AG04450 (cell line): ENCODE data around the gene BZW2. TPM values are rescaled to one million over a fixed set of nuclear protein-coding genes. Genes with fewer than 3 reads are reported as not detected.
A peak's percentile ranks its signal among the peaks of the same experiment; 100 is the strongest.

Source experiments
- CTCF ChIA-PET: fragments of 300-600, 350-600 bp; formaldehyde crosslinking; extraction: SDS; loops from one replicate; lab custom pipeline; 2022; ENCODE audit warnings: antibody characterized with exemption, inconsistent platforms; lab: Charles Lee
- POLR2A ChIA-PET: fragments of 350-600 bp; formaldehyde crosslinking; extraction: SDS; loops from one replicate; lab custom pipeline; 2021; ENCODE audit warnings: antibody characterized with exemption, inconsistent platforms; lab: Yijun Ruan, JAX
- DNase-seq: peaks from one replicate; pipeline ENCODE4 v3.0.0-alpha.2; 2011; ENCODE audit warnings: low read depth, low spot score
- H3K27ac ChIP-seq: one replicate; pipeline ENCODE4 v1.5.1; 2012; ENCODE audit warnings: low read depth, low read length, control low read depth
- H3K27me3 ChIP-seq: one replicate; pipeline ENCODE4 v1.6.0; 2012; ENCODE audit warnings: low read length; ENCODE audit not compliant: control insufficient read depth, insufficient read depth
- H3K4me3 ChIP-seq: 2 replicates; pipeline ENCODE4 v1.5.1; 2011; ENCODE audit warnings: mild to moderate bottlenecking, low read depth, low read length, control low read depth
- H3K9me3 ChIP-seq: 2 replicates; pipeline ENCODE4 v1.5.1; 2012; ENCODE audit warnings: low read length; ENCODE audit not compliant: control insufficient read depth, insufficient read depth
- CTCF ChIP-seq: IDR thresholded peaks from 2 replicates; pipeline ENCODE4 v1.5.1; 2011; ENCODE audit warnings: low read depth, low read length, control low read depth, inconsistent platforms
- polyA plus RNA-seq: library from polyadenylated mRNA; depleted of rRNA; stranded (reverse); fragments of >200 nt; gene quantifications from 2 replicates; pipeline ENCODE4 v1.2.3, GENCODE V29; 2011

Gene BZW2
- polyA plus RNA-seq, 1 experiment = 84.4 TPM

- no peak for TF ChIP-seq CTCF
- H3K4me3 ChIP-seq = no peak overlapping the region
- no peak for DNase-seq
- H3K27ac ChIP-seq = no peak overlapping the region
- ChIA-PET CTCF (interaction anchor here (2.7 kb wide), 1 partner anchor 9 kb away, joined by 7 read pairs; no protein-coding TSS in a partner anchor), POLR2A (no interaction called here)
- H3K9me3 ChIP-seq = no peaks in the 10 kb centered on the region; the same call in 1 of the 2 replicates
- no peaks in the 10 kb centered on the region for H3K27me3 ChIP-seq
Measured at GRCh38 chr7:16744518-16745250, 98.7 kb downstream of the BZW2 start.

- Histone ChIP-seq H3K9me3 (no peaks in the 10 kb centered on the region; the same call in 1 of the 2 replicates), H3K4me3 (no peak overlapping the region), H3K27me3 (no peaks in the 10 kb centered on the region), H3K27ac (no peak overlapping the region)
- POLR2A ChIA-PET = no interaction called here
- no peak for TF ChIP-seq CTCF
- DNase-seq = no peak
- CTCF ChIA-PET = interaction anchor here (2.7 kb wide), 1 partner anchor 10 kb away, joined by 7 read pairs; no protein-coding TSS in a partner anchor
Measured at GRCh38 chr7:16745645-16746044, 99.7 kb downstream of the BZW2 start.

- Histone ChIP-seq H3K27ac (no peak overlapping the region), H3K27me3 (no peaks in the 10 kb centered on the region), H3K9me3 (no peaks in the 10 kb centered on the region; the same call in 1 of the 2 replicates), H3K4me3 (no peak overlapping the region)
- no peak for DNase-seq
- POLR2A ChIA-PET = no interaction called here
- CTCF ChIA-PET = no interaction called here
- TF ChIP-seq CTCF = no peak
Measured at GRCh38 chr7:16747102-16747501, 101.1 kb downstream of the BZW2 start.

GRCh38 chr7:16753102-16753931 is 107.3 kb downstream of the BZW2 start, which contains the start of gene TSPAN13:
Gene TSPAN13, plus strand, starts transcription at chr7:16753755. Its CDS starts 213 bp downstream, at chr7:16753968.
- ChIA-PET POLR2A (no interaction called here), CTCF (interaction anchor here (1.4 kb wide), 1 partner anchor 13 kb away, joined by 5 read pairs; no protein-coding TSS in a partner anchor)
- no peak for DNase-seq
- Histone ChIP-seq H3K9me3 (no peaks in the 10 kb centered on the region; the same call in 1 of the 2 replicates), H3K4me3 (peak within 1 kb of the TSS; percentile 67), H3K27ac (no peak within 1 kb of the TSS), H3K27me3 (no peaks in the 10 kb centered on the region)
- no peak for TF ChIP-seq CTCF
